Cardiac muscle cell (in vitro differentiated cells and primary cell): ENCODE data around the gene RINL. TPM values are rescaled to one million over a fixed set of nuclear protein-coding genes. Genes with fewer than 3 reads are reported as not detected.

Experiments
- DNase-seq, 2 donors: peaks; one replicate each; pipeline versions ENCODE4 v3.0.0 to v3.0.0-alpha.2; 2010 to 2017; ENCODE audit warnings: low read depth in 1 of 2, low spot score in 1 of 2
- H3K27ac ChIP-seq: fragments of 200-600 bp; sonication (generic); 2 replicates; pipeline ENCODE4 v1.5.1; 2016
- H3K27me3 ChIP-seq: fragments of 200-600 bp; sonication (generic); 2 replicates; pipeline ENCODE4 v1.6.0; 2016; ENCODE audit warnings: control low read depth
- H3K36me3 ChIP-seq: fragments of 200-600 bp; sonication (generic); 2 replicates; pipeline ENCODE4 v1.5.1; 2016; ENCODE audit warnings: control low read depth
- H3K4me1 ChIP-seq: fragments of 200-600 bp; sonication (generic); 2 replicates; pipeline ENCODE4 v1.8.1; 2017; ENCODE audit warnings: low read depth, mild to moderate bottlenecking, mixed run types
- H3K4me3 ChIP-seq: fragments of 200-600 bp; sonication (generic); 2 replicates; pipeline ENCODE4 v1.5.1; 2016; ENCODE audit warnings: mild to moderate bottlenecking
- H3K9me3 ChIP-seq: fragments of 200-600 bp; sonication (generic); 2 replicates; pipeline ENCODE4 v1.5.1; 2017; ENCODE audit warnings: low read depth, mild to moderate bottlenecking, control low read depth
- CTCF ChIP-seq: IDR thresholded peaks from 2 replicates; pipeline ENCODE4 v1.5.1; 2012; ENCODE audit warnings: low read depth, mild to moderate bottlenecking, low read length
- polyA plus RNA-seq: library from polyadenylated mRNA; unstranded; fragments of >200 nt; fragmentation: Nextera tagmentation; extraction: Ambion mirVana; gene quantifications from 2 replicates; pipeline ENCODE4 v1.2.1, GENCODE V29; 2016
- total RNA-seq: library from RNA; depleted of rRNA; stranded (reverse); fragments of >200 nt; gene quantifications from 2 replicates; pipeline ENCODE4 v1.2.3, GENCODE V29; 2016

The RINL gene
- total and polyA plus RNA-seq, 2 experiments from 2014 or later: 3.9 to 8.4 TPM

- Histone ChIP-seq H3K4me1 (peaks cover 16% of the 10 kb centered on the region), H3K36me3 (peaks cover 24% of the 10 kb centered on the region), H3K9me3 (no peaks in the 10 kb centered on the region), H3K4me3 (peak within 1 kb of the TSS; percentile 95), H3K27me3 (no peaks in the 10 kb centered on the region), H3K27ac (peak within 1 kb of the TSS; percentile 99)
- TF ChIP-seq CTCF: peak; percentile 43
- peak; percentile 100 for DNase-seq
These were observed 28.1 kb downstream of the RINL start, which contains the start of gene HNRNPL for GRCh38 chr19:38849860-38850435. HNRNPL (minus strand) TSS chr19:38849986; CDS start chr19:38849966, 20 bp downstream.

- peak; percentile 96 to 97 for DNase-seq
- no peaks in the 10 kb centered on the region for H3K9me3 ChIP-seq
- peaks cover 16% of the 10 kb centered on the region for H3K4me1 ChIP-seq
- peak overlapping the region; percentile 77 for H3K4me3 ChIP-seq
- H3K36me3 ChIP-seq: peaks cover 29% of the 10 kb centered on the region
- peak overlapping the region; percentile 98 for H3K27ac ChIP-seq
- no peak for TF ChIP-seq CTCF
- no peaks in the 10 kb centered on the region for H3K27me3 ChIP-seq
These were observed 28.8 kb downstream of the RINL start for GRCh38 chr19:38849147-38849859.

GRCh38 chr19:38848299-38849146, 29.6 kb downstream of the RINL start:
- H3K36me3 ChIP-seq: peaks cover 37% of the 10 kb centered on the region
- H3K27me3 ChIP-seq: no peaks in the 10 kb centered on the region
- TF ChIP-seq CTCF: no peak
- peak overlapping the region; percentile 77 for H3K4me3 ChIP-seq
- peaks cover 16% of the 10 kb centered on the region for H3K4me1 ChIP-seq
- peak overlapping the region; percentile 98 for H3K27ac ChIP-seq
- no peaks in the 10 kb centered on the region for H3K9me3 ChIP-seq
- DNase-seq: no peak

- Histone ChIP-seq H3K9me3 (no peaks in the 10 kb centered on the region), H3K27me3 (no peaks in the 10 kb centered on the region), H3K4me1 (peaks cover 11% of the 10 kb centered on the region), H3K36me3 (peaks cover 59% of the 10 kb centered on the region), H3K27ac (no peak overlapping the region), H3K4me3 (no peak overlapping the region)
- no peak for TF ChIP-seq CTCF
- no peak for DNase-seq
These were observed 32.0 kb downstream of the RINL start for GRCh38 chr19:38846097-38846496.

- no peak overlapping the region for H3K27ac ChIP-seq
- no peaks in the 10 kb centered on the region for H3K27me3 ChIP-seq
- H3K9me3 ChIP-seq: no peaks in the 10 kb centered on the region
- no peak for DNase-seq
- TF ChIP-seq CTCF: no peak
- peaks cover 8% of the 10 kb centered on the region for H3K4me1 ChIP-seq
- H3K4me3 ChIP-seq: no peak overlapping the region
- peaks cover 65% of the 10 kb centered on the region for H3K36me3 ChIP-seq
These were observed 32.6 kb downstream of the RINL start for GRCh38 chr19:38845374-38846024.
